Measurements from ENCODE around the gene CFAP45.

Gene CFAP45

GRCh38 chr1:159900086-159900680 is at the start of gene CFAP45:
TSS of gene CFAP45 (minus strand) at chr1:159900165. CDS start at chr1:159900098, 67 bp downstream.
- DNase-seq = peak; percentile 62

GRCh38 chr1:159949123-159949522 is 49.2 kb upstream of the CFAP45 start:
- no peak for DNase-seq

GRCh38 chr1:159947942-159948341 is 48.0 kb upstream of the CFAP45 start:
- no peak for DNase-seq

GRCh38 chr1:159946242-159947187 is 46.5 kb upstream of the CFAP45 start:
- no peak for DNase-seq

GRCh38 chr1:159945483-159946241 is 45.7 kb upstream of the CFAP45 start, which contains the start of gene IGSF9:
TSS of gene IGSF9 (minus strand) at chr1:159945613. CDS start at chr1:159943454, 2,159 bp downstream.
- DNase-seq = no peak

GRCh38 chr1:159944623-159945455 is 44.9 kb upstream of the CFAP45 start:
- DNase-seq = no peak

GRCh38 chr1:159943908-159944622 is 44.1 kb upstream of the CFAP45 start:
- no peak for DNase-seq

GRCh38 chr1:159943278-159943640 is 43.3 kb upstream of the CFAP45 start:
- no peak for DNase-seq

- DNase-seq = no peak
Observed at GRCh38 chr1:159942632-159943277, 42.8 kb upstream of the CFAP45 start.

GRCh38 chr1:159941591-159942560 is 41.9 kb upstream of the CFAP45 start:
- DNase-seq = no peak

- no peak for DNase-seq
Observed at GRCh38 chr1:159941141-159941540, 41.2 kb upstream of the CFAP45 start.

GRCh38 chr1:159940006-159940620 is 40.1 kb upstream of the CFAP45 start:
- no peak for DNase-seq

- no peak for DNase-seq
Observed at GRCh38 chr1:159939678-159940002, 39.7 kb upstream of the CFAP45 start.

- no peak for DNase-seq
Observed at GRCh38 chr1:159938905-159939677, 39.1 kb upstream of the CFAP45 start.

GRCh38 chr1:159938211-159938852 is 38.4 kb upstream of the CFAP45 start:
- DNase-seq = peak; percentile 57

- DNase-seq = peak; percentile 86
Observed at GRCh38 chr1:159937054-159937750, 37.2 kb upstream of the CFAP45 start.

GRCh38 chr1:159936273-159936904 is 36.4 kb upstream of the CFAP45 start:
- peak; percentile 53 for DNase-seq

All from MV-4-11 (cell line).